Type B pancreatic cell (in vitro differentiated cells): ENCODE data around the gene KSR1. TPM values are rescaled to one million over a fixed set of nuclear protein-coding genes. Genes with fewer than 3 reads are reported as not detected.
"Not testable (repeated sequence)": the region's sequence is repeated elsewhere in the genome, so short reads cannot be mapped to it uniquely, and the experiment has no call there.

Experiments
- DNase-seq: peaks from one replicate; pipeline ENCODE4 v3.0.0; 2021; ENCODE audit warnings: mixed read lengths; ENCODE audit not compliant: unreplicated experiment; ENCODE audit errors: extremely low spot score
- H3K27ac Mint-ChIP-seq: 2 replicates; pipeline ENCODE4 v1.8.0; 2021; ENCODE audit warnings: mild to moderate bottlenecking, mixed read lengths
- H3K27me3 Mint-ChIP-seq: 2 replicates; pipeline ENCODE4 v1.8.0; 2021; ENCODE audit warnings: mixed read lengths
- H3K36me3 Mint-ChIP-seq: 2 replicates; pipeline ENCODE4 v1.8.0; 2021; ENCODE audit warnings: mixed read lengths
- H3K4me1 Mint-ChIP-seq: one replicate; pipeline ENCODE4 v1.8.0; 2021; ENCODE audit warnings: mixed read lengths; ENCODE audit not compliant: unreplicated experiment
- H3K4me3 Mint-ChIP-seq: 2 replicates; pipeline ENCODE4 v1.8.0; 2021; ENCODE audit warnings: mild to moderate bottlenecking, mixed read lengths
- H3K9me3 Mint-ChIP-seq: 2 replicates; pipeline ENCODE4 v1.8.0; 2021; ENCODE audit warnings: mixed read lengths
- CTCF ChIP-seq: fragments of 200-600 bp; sonication (generic); conservative IDR thresholded peaks from 2 replicates; pipeline ENCODE4 v1.5.0; 2021; ENCODE audit warnings: antibody characterized with exemption, mild to moderate bottlenecking
- total RNA-seq: library from RNA; stranded (reverse); gene quantifications from 2 replicates; pipeline ENCODE4 v1.2.1, GENCODE V29; 2021; ENCODE audit warnings: low replicate concordance

KSR1 gene
- total RNA-seq, 1 donor from 2014 or later = 57.8 TPM

GRCh38 chr17:27498615-27499309 lies 42.5 kb downstream of the KSR1 start:
- Mint-ChIP-seq H3K4me1 (peaks cover 55% of the 10 kb centered on the region), H3K9me3 (no peaks in the 10 kb centered on the region), H3K27me3 (peaks cover 3% of the 10 kb centered on the region), H3K27ac (peak overlapping the region; percentile 96), H3K4me3 (peak overlapping the region; percentile 18), H3K36me3 (peaks cover 9% of the 10 kb centered on the region)
- TF ChIP-seq CTCF = no peak
- no peak for DNase-seq

GRCh38 chr17:27499451-27500265 lies 43.4 kb downstream of the KSR1 start:
- no peak for DNase-seq
- no peaks in the 10 kb centered on the region for H3K9me3 Mint-ChIP-seq
- H3K36me3 Mint-ChIP-seq = peaks cover 9% of the 10 kb centered on the region
- peaks cover 54% of the 10 kb centered on the region for H3K4me1 Mint-ChIP-seq
- TF ChIP-seq CTCF = no peak
- no peak overlapping the region for H3K4me3 Mint-ChIP-seq
- peaks cover 3% of the 10 kb centered on the region for H3K27me3 Mint-ChIP-seq
- peak overlapping the region; percentile 96 for H3K27ac Mint-ChIP-seq

- not testable (repeated sequence) for H3K9me3 Mint-ChIP-seq, H3K27me3 Mint-ChIP-seq, H3K27ac Mint-ChIP-seq, H3K36me3 Mint-ChIP-seq, H3K4me3 Mint-ChIP-seq, DNase-seq
- H3K4me1 Mint-ChIP-seq = peaks cover 49% of the 10 kb centered on the region
These were observed 45.1 kb downstream of the KSR1 start for GRCh38 chr17:27501338-27501737.

GRCh38 chr17:27502526-27503324 lies 46.5 kb downstream of the KSR1 start:
- H3K4me3 Mint-ChIP-seq = peak overlapping the region; percentile 49
- peaks cover 11% of the 10 kb centered on the region for H3K36me3 Mint-ChIP-seq
- H3K4me1 Mint-ChIP-seq = peaks cover 43% of the 10 kb centered on the region
- H3K27ac Mint-ChIP-seq = peak overlapping the region; percentile 98
- H3K27me3 Mint-ChIP-seq = peaks cover 1% of the 10 kb centered on the region
- no peak for DNase-seq
- TF ChIP-seq CTCF = no peak
- H3K9me3 Mint-ChIP-seq = no peaks in the 10 kb centered on the region

- Mint-ChIP-seq H3K9me3 (no peaks in the 10 kb centered on the region), H3K36me3 (peaks cover 9% of the 10 kb centered on the region), H3K4me3 (peak overlapping the region; percentile 9), H3K27me3 (no peaks in the 10 kb centered on the region), H3K4me1 (peaks cover 40% of the 10 kb centered on the region), H3K27ac (peak overlapping the region; percentile 98)
- no peak for TF ChIP-seq CTCF
- DNase-seq = no peak
These were observed 47.4 kb downstream of the KSR1 start for GRCh38 chr17:27503611-27504010.
